ENCODE measurements around the gene SSTR1. TPM values are rescaled to one million over a fixed set of nuclear protein-coding genes. Genes with fewer than 3 reads are reported as not detected.
A peak's percentile ranks its signal among the peaks of the same experiment; 100 is the strongest.

SSTR1 gene
- polyA plus RNA-seq, 3 donors, result 1.6 to 2.2 (median 1.7) TPM

DNA sequence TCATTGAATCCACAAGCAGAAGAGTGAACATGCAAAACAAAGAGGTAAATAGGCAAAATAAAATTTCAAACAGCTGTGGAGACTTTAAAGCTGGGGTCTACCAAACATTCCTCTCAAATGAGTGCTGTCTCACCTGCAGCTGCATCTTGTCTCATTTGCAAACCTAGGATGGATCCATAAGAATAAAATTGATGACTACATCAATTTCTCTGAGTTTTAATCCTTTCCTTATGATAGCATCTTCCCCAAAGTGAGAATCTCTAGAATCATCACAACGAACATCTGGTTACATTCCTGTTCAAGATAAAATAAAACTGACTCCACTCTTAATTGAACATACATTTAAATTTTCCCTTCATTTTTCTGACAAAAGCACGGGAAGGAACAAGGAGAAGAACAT, 18.2 kb downstream of the SSTR1 start:
- no peak for DNase-seq (ENCODE audit: low read depth in 3 of 3, low spot score in 2 of 3)

DNA sequence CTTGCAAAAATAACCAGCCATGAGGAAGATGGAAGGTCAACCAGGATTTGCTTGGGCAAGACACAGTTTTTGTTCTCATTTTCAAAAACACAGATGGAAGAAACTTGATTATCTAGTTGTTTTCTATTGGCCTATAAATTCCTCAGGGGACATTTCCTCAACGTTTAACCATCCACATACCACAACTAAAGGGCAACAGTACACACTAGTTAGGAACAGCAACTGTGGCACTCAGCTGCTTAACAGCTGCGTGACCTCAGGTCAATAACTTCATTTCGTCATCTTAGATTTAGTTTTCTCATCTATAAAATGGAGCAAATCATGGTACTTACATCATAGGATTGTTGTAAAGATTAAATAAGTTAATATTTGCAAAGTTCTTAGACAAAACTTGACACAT, 18.7 kb downstream of the SSTR1 start:
- DNase-seq (ENCODE audit: low read depth in 3 of 3, low spot score in 2 of 3), result no peak

DNA sequence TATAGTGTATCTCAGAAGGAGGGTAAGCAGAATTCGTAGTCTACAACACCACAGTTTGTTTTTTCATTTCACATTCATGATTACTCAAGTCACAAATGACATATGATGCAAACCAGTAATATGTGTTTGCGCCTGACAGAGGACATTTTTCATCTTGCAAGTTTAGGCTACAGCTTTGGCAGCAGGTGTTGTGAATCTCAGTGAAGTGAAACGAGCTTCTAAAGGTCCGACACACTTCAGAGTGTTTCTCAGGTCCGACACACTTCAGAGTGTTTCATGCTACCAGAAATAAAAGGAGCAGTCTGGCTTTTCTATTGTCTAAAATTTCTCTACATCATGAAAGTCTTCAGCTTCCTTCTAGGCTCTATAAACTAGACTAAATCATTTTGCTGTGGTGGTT, 25.5 kb downstream of the SSTR1 start:
- no peak for DNase-seq (ENCODE audit: low read depth in 3 of 3, low spot score in 2 of 3)

DNA sequence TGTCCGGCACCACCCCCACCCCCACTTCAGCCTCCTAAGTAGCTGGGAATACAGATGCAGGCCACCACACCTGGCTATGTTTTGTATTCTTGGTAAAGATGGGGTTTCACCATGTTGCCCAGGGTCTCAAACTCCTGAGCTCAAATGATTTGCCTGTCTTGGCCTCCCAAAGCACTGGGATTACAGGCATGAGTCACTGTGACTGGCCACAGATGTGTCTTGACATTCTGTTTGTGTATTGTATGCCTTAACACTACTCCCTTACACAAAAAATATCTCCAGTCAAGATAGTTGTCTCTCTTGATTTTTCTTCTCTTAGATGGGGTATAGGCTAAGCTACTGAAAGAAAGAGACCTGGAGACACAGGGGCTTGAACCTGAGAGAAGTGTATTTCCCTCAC, 30.6 kb downstream of the SSTR1 start:
- DNase-seq (ENCODE audit: low read depth in 3 of 3, low spot score in 2 of 3), result no peak

DNA sequence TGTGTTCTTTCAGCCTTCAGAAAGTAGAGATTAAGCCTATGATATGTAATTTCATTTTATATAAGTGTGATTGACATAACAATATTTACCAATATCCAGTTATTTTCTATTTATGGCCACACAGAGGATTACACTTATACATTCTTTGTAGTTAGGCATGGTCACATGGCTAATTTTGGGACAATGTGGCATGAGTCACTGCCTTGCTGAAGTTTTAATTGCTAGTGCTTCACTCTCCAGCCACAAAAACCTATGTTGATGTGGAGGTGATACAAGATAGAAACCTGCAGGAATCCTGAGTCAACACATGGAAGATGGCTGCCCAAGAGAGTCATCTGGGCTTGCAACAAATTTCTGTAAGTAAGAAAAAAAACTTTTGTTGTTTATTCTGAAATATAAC, 31.2 kb downstream of the SSTR1 start:
- DNase-seq (ENCODE audit: low read depth in 3 of 3, low spot score in 2 of 3), result no peak

DNA sequence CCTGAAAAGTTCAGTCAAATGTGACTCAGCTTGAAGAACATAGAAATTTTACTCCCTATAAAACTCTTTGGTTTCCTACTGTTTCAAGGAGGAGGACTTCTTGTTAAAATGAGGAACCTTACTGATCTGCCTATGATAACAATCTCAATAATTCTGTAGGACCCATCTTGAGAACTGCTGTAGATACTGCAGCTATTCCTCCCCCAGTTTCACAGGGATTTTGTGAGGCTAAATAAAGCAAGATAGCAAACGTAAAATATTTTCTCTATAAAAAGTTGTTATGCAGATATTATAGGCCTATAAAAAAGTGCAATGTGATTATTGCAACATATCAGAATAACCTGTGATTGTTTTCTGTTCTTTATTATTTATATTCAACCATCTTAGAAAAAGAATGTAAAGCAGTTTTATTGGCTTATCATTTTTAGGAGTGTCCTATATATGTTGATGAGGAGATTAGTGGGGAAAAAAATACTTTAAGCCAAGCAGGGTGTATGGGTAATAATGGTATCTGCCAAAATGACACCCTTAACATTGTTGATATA, 36.1 kb downstream of the SSTR1 start:
- DNase-seq (ENCODE audit: low read depth in 3 of 3, low spot score in 2 of 3), result no peak

DNA sequence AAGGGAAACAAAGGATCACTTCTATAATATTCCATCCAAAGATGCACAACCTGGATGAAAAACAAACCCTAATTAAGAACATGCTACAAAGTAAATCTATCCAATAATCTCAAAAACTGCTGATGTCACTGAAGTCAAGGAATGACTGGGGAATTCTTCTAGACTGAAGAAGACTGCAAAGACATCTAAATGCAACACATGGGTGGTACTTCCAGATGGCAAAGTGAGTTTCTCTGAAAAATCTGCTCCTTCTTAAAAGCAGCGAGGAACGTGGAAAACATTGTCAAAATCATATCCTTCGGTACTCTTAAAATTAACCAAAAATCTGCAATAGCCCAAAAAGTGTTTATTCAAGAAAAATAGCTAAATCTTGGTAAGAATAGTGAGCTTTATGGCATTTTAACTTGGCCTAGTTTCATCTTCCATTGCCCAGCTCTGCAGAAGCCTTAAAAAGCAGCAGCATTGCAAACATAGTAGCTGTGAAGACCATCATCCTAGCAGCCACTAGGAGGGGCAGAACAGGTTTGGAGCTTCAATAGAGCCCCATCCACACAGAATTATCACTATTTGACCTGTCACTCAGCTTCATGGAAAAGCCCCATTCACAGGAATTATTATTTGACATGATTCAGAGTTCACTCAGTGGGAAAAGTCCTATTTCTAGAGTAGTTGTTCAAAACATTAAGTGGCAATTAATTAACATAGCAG, 40.8 kb downstream of the SSTR1 start:
- DNase-seq (ENCODE audit: low read depth in 3 of 3, low spot score in 2 of 3), result no peak

DNA sequence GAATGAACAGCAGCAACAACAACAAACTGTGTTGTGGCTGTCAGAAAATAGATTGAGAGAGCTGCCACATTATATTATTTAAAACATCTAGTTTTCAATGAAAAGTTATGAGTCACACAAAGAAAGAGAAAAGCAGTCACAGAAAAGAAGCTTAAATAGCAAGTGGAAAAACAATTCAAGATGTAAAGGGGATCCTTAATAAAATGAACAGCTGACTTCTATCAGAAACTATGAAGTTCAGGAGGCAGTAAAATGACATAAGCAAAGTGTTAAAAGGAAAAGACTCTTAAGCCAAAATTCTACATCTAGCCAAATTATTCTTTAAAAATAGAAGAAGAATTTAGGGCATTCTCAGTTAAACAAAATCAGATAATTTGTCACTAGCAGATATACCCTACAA, 42.6 kb downstream of the SSTR1 start:
- DNase-seq (ENCODE audit: low read depth in 3 of 3, low spot score in 2 of 3), result no peak

DNA sequence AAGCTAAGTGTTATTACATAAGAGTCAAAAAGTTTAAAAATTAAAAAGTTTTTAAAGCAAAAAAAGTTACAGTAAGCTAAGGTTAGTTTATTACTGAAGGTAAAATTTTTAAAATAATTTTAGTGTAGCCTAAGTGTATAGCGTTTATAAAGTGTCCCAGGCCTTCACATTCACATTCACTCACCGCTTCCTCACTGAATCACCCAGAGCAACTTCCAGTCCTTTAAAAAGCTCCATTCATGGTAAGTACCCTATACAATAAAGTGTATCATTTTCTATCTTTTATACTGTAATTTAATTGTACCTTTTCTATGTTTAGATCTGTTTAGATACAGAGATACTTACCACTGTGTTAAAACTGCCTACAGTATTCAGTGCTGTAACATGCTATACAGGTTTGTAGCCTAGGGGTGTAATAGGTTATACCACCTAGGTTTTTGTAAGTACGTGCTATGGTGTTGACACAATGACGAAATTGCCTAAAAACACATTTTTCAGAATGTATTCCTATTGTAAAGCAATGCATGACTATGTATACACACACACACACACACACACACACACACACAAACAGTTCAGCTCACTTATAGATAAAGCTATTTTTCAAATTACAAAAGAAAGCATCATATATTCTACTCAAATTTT, 44.5 kb downstream of the SSTR1 start:
- no peak for DNase-seq (ENCODE audit: low read depth in 3 of 3, low spot score in 2 of 3)

DNA sequence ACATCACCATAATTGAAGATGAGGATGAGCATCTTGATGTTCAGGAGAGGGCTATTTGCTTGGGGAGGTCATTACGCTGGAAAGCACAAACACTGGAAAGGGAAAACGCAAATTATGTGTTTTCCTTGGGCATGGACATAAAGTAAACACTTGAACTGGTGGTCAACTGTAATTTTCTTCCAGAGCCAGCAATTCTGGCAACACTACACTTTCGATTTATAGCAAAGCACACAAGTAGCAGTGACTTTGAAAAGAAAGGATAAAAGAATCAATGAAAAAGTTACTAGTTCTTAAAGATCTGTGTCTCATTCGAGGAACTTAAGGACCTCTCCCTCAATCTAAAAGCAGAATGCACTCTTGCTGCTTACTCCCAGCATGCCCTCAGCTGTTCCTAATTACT, 46.0 kb downstream of the SSTR1 start:
- no peak for DNase-seq (ENCODE audit: low read depth in 3 of 3, low spot score in 2 of 3)

DNA sequence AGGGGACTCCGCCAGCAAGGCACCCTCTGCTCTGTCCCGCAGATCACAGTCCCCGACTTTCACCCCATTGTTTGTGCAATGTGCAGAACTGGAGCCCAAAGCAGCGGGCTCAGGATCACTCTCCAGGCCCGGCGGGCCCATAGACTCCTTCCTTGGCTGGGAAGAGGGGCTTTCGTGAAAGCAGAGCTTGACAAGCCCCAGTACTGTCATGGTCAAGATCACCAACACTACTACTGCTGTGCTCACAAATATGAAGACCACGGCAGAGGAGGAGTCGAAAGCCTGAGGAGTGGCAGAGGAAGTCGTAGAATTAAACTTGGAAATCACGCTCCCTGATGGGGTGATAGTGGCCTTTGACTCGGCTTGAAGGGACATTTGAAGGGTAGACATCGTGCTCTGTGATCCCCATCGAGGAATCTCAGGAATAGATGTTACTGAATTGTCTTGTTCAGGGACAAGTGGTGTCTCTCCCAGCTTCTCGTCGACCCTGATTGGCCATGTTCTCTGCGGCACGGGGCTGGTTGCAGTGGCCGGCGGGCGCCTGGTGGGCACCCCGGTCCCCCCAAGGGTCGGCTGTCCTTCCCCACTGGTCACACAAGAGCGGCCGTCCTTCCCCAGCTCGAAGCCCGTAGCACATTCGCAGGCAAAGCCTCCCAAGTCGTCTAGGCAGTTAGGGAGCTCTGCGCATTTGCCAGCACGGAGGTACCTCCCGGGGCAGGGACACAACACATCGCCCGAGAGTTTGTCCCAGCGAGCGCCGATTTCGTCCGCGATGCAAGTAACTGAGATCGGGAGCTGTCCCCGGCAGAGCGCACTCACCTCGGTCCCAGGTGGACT, 47.1 kb downstream of the SSTR1 start:
- DNase-seq (ENCODE audit: low read depth in 3 of 3, low spot score in 2 of 3), result peak in 1 of 3 donors; percentile 17

DNA sequence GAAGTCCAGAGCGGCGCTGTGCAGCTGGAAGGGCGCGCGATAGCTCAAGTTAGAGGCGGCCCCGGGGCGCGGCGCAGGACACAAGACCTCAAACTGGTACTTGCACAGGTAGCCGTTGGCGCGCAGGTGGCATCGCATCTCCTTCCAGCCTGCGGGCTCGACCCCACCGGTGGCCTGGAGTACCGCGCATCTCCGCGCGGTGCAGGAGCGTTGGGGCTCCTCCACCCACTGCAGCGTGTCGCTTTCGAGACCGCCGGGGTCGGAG, 47.6 kb downstream of the SSTR1 start:
- DNase-seq (ENCODE audit: low read depth in 3 of 3, low spot score in 2 of 3), result peak in 1 of 3 donors; percentile 18

DNA sequence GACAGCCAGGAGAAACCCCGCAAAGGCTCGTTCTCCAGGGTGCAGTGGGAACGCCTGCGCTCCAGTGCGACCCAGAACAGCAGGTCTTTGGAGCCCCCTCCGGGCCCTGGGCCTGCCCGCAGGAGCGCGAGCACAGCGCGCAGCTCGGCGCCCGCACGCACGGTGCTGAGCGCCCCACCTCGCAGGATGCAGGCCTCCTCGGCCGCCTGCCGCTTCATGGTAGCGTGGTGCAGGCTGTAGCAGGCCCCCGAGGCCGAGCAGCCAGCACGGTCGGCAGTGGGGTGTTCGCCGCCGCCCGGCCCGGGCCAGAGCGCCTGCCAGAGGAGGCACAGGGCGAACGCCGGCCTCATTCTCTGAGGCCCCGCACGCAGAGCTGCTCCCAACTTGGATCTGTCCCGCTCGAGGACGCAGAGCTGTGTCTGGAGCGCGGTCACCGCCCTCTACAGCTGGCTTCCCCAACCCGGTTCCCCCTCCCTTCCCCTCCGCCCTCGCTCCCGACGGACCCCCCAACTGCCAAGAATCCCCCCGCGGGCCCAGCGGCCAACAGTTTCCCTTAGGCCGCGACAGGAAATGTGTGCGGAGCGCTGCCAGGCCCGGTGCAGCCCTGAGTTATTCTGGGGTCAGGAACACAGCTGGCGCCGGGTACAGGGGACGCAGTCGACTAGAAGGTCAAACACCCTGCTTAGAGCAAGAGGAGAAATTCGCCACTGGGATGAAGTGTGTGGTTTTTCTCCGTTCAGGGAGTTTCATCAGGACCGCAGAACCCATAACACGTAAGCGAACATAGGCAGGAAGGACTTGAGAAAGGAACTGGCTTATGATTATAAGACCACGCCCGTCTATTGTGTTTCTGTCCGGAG, 48.2 kb downstream of the SSTR1 start, which contains the start of gene CLEC14A:
TSS of gene CLEC14A (minus strand) at position 421 of the 860 bp plus-strand sequence. CDS start at position 350, 71 bp downstream.
- peak in 2 of 3 donors; percentile 19 to 26 for DNase-seq (ENCODE audit: low read depth in 3 of 3, low spot score in 2 of 3)

DNA sequence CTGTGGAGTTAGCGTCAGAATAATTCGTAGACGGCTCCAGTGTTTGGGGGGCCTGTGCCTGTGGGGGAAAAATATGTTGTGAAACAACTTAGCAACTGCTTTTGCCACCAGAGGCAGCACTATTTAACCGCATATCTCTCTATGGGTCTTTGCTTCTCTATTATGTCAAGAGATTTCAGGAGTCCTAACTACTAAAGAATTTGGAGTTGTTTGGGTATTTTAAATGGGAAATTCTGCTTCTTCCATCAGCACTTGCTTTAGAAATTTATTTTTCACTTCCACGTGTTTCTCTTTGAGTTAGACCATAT, 48.8 kb downstream of the SSTR1 start:
- DNase-seq (ENCODE audit: low read depth in 3 of 3, low spot score in 2 of 3), result no peak

DNA sequence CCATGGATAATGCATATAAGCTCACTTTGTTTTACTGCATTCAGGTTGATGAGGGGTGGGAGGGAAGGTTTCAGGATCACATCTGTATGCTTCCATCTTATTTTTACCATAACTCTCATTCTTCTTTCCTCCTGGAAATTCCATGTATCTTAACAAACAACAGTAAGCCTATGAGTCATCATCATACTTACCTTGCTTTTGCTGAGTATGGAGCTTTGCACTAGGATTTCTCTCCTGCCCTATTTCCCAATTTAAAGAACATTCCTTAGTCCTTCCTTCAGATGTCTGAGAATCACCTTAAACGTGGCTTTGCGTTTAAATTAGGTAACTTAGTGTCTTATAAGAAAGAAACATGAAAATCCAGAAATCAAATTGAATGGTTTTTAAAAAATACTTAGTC, 49.8 kb downstream of the SSTR1 start:
- no peak for DNase-seq (ENCODE audit: low read depth in 3 of 3, low spot score in 2 of 3)

DNA sequence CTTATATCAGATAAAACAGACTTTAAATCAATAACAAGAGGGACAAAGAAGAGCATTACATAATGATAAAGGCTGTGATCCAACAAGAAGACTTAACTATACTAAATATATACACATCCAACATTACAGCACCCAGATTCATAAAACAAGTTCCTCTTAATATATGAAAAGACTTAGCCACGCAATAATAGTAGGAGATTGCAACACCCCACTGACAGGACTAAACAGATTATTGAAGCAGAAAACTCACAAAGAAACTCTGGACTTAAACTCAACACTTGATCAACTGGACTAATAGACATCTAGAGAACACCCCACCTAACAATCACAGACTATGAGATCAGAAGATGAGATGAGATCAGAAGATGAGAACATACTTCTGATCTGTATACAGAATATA, 53.9 kb downstream of the SSTR1 start:
- DNase-seq (ENCODE audit: low read depth in 3 of 3, low spot score in 2 of 3), result no peak

Other genes with a start within 250 kb of the SSTR1 start
- 10 to 100 TPM; 15.3 to 16.8 (median 16.0) TPM for gene CLEC14A, start 48.2 kb downstream of the SSTR1 start, polyA plus RNA-seq (ENCODE audit: insufficient read length in 3 of 3)

Measured in right renal cortex interstitium (tissue), 3 donors.